Neuron (in vitro differentiated cells): ENCODE measurements around the gene CTTNBP2NL.
"Not testable (repeated sequence)": the region's sequence is repeated elsewhere in the genome, so short reads cannot be mapped to it uniquely, and the experiment has no call there.

Experiments
- H2AFZ ChIP-seq: one replicate; pipeline ENCODE4 v1.6.1; 2013; ENCODE audit warnings: low read depth, mild to moderate bottlenecking, inconsistent platforms, low read length, moderate library complexity
- H3K27me3 ChIP-seq: one replicate; pipeline ENCODE4 v1.6.1; 2013; ENCODE audit warnings: low read length; ENCODE audit not compliant: insufficient read depth
- H3K36me3 ChIP-seq: one replicate; pipeline ENCODE4 v1.6.1; 2013; ENCODE audit warnings: low read length; ENCODE audit not compliant: insufficient read depth
- H3K4me1 ChIP-seq: one replicate; pipeline ENCODE4 v1.6.1; 2013; ENCODE audit warnings: low read length; ENCODE audit not compliant: insufficient read depth
- H3K4me3 ChIP-seq: 2 replicates; pipeline ENCODE4 v1.5.1; 2013; ENCODE audit warnings: mild to moderate bottlenecking, low read length, moderate library complexity
- H3K9me3 ChIP-seq: one replicate; pipeline ENCODE4 v1.6.1; 2013; ENCODE audit warnings: low read length

Gene CTTNBP2NL

DNA sequence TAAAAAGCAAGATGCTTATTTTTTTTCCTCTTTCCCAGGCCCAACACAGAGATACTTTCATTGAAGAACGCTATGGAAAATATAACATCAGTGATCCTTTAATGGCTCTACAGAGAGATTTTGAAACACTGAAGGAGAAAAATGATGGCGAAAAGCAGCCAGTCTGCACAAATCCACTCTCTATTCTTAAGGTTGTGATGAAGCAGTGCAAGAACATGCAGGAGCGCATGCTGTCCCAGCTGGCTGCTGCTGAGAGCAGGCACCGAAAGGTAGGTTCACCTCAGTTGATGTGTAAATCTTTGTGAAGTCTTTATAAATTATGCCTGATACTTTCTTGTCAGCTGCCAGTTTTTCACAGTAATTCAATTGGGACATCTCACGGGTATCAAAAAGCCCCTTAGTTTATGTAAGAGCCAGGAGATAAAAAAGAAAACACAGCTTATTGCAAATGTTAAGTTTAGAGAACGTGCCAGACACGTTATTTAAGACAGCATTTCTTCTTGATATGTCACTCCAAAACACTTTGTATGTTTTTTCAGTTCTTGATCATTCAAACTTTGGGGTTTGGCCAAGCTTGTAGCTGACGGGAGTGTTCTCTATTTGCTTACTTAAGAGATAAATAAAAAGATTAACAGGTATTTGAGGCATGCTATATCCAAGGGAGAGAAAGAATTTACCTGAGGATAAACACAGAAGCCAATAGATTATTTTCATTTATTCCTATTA, 53.1 kb downstream of the CTTNBP2NL start:
- H2AFZ ChIP-seq = no peak overlapping the region
- no peaks in the 10 kb centered on the region for H3K4me1 ChIP-seq
- H3K9me3 ChIP-seq = no peaks in the 10 kb centered on the region
- H3K36me3 ChIP-seq = peaks cover 46% of the 10 kb centered on the region
- no peak overlapping the region for H3K4me3 ChIP-seq
- no peaks in the 10 kb centered on the region for H3K27me3 ChIP-seq

GRCh38 chr1:112449630-112449983, 53.6 kb downstream of the CTTNBP2NL start:
- H3K36me3 ChIP-seq = peaks cover 51% of the 10 kb centered on the region

GRCh38 chr1:112450773-112451172, 54.8 kb downstream of the CTTNBP2NL start:
- no peaks in the 10 kb centered on the region for H3K9me3 ChIP-seq
- no peak overlapping the region for H3K4me3 ChIP-seq

More at GRCh38 chr1:112449630-112449983, 53.6 kb downstream of the CTTNBP2NL start:
- Histone ChIP-seq H3K4me1 (no peaks in the 10 kb centered on the region), H3K9me3 (no peaks in the 10 kb centered on the region), H3K4me3 (no peak overlapping the region), H2AFZ (no peak overlapping the region), H3K27me3 (no peaks in the 10 kb centered on the region)

DNA sequence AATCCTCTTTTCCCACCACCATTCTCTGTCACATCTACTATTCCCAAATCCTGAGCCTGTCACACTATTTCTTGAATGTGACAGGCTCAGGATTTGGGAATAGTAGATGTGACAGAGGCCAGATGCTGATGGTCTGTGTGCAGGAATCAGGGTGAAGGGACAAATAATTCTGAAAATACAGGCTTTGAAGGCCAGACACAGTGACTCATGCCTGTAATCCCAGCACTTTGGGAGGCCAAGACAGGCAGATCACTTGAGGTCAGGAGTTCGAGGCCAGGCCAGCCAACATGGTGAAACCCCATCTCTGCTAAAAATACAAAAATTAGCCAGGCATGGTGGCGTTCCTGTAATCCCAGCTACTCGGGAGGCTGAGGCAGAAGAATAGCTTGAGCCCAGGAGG, 55.3 kb downstream of the CTTNBP2NL start:
- H3K9me3 ChIP-seq, H2AFZ ChIP-seq, H3K4me1 ChIP-seq, H3K27me3 ChIP-seq, H3K4me3 ChIP-seq: not testable (repeated sequence)
- peaks cover 61% of the 10 kb centered on the region for H3K36me3 ChIP-seq

More at GRCh38 chr1:112450773-112451172, 54.8 kb downstream of the CTTNBP2NL start:
- H3K4me1 ChIP-seq = no peaks in the 10 kb centered on the region
- H3K36me3 ChIP-seq = peaks cover 56% of the 10 kb centered on the region
- H2AFZ ChIP-seq = no peak overlapping the region
- no peaks in the 10 kb centered on the region for H3K27me3 ChIP-seq

DNA sequence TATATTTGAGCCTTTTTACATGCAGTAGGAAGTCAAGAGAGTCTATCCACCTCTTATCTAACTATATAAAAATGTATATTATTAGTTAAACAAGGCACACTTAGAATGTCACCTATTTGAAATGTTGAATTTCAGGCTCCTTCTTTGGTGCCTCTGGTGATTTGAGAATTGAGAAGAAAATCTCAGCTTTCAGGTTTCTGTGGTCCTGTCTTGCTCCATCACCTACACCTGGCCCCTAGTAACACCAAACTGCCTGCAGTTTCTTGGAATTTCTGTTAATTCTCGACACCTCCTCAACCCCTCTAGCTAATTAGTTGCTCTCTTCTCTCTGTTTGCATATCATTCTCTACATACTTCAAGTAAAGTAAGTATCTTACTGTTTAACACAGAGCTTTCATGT, 57.9 kb downstream of the CTTNBP2NL start:
- peaks cover 82% of the 10 kb centered on the region for H3K36me3 ChIP-seq
- no peaks in the 10 kb centered on the region for H3K9me3 ChIP-seq
- no peaks in the 10 kb centered on the region for H3K27me3 ChIP-seq
- H3K4me3 ChIP-seq = no peak overlapping the region
- H2AFZ ChIP-seq = no peak overlapping the region
- H3K4me1 ChIP-seq = no peaks in the 10 kb centered on the region

DNA sequence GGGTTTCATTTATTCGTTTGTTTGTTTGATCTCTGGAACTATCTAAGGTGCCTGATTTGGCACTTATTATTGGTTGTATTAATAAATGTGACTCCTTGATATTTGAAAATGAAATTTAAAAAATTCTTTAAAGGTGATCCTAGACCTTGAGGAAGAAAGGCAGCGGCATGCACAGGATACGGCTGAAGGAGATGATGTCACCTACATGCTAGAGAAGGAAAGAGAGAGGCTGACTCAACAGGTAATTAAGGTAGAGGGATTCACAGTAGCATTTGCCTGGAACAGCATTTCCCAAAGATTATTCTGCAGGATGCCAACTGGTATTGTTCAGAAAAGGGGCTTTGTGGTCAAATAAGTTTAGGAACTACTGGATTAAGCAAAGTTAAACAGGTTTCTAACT, 58.3 kb downstream of the CTTNBP2NL start:
- peaks cover 82% of the 10 kb centered on the region for H3K36me3 ChIP-seq

DNA sequence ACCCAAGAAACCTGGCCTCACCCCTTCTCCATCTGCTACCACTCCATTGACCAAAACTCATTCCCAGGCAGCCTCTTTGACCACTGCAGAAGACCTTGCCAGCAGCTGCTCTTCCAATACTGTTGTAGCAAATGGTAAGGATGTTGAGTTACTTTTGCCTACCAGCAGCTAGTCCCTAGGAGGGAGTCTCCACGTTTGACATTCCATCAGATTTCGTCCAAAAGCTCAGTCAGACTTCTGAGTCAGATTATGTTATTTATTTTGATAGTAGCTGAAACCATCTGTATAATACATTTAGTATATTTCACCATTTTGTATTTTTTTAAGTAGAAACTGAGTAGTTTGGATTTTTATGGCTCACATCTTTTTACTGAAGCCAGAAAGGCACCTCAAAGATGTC, 61.2 kb downstream of the CTTNBP2NL start:
- Histone ChIP-seq H3K4me1 (no peaks in the 10 kb centered on the region), H3K27me3 (no peaks in the 10 kb centered on the region), H3K4me3 (no peak overlapping the region), H3K9me3 (no peaks in the 10 kb centered on the region), H3K36me3 (peaks cover 65% of the 10 kb centered on the region), H2AFZ (no peak overlapping the region)

More for the DNA sequence above, 58.3 kb downstream of the CTTNBP2NL start:
- H3K9me3 ChIP-seq = no peaks in the 10 kb centered on the region
- H3K4me1 ChIP-seq = no peaks in the 10 kb centered on the region
- H2AFZ ChIP-seq = no peak overlapping the region
- no peaks in the 10 kb centered on the region for H3K27me3 ChIP-seq
- H3K4me3 ChIP-seq = no peak overlapping the region

GRCh38 chr1:112457955-112458354, 61.9 kb downstream of the CTTNBP2NL start:
- no peaks in the 10 kb centered on the region for H3K9me3 ChIP-seq
- H3K4me1 ChIP-seq = no peaks in the 10 kb centered on the region
- H3K36me3 ChIP-seq = peaks cover 60% of the 10 kb centered on the region
- H2AFZ ChIP-seq = no peak overlapping the region
- no peaks in the 10 kb centered on the region for H3K27me3 ChIP-seq
- no peak overlapping the region for H3K4me3 ChIP-seq

DNA sequence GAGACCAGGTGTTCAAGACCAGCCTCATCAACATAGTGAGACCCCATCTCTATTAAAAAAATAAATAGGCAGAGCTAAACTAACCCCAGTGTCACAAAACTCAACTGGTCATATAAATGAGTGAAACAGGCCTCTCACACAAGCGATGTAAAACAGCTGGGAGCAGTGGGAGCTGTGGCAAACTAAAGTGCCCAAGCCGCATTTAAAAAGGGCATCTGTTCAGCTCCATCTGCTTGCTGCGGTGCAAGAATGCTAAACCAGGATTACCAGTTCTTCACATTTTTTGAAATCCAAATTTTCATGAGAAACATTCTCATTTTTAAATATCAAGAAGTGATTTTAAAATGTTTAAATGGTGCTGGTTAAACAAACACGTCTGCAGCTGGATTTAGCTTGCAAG, 62.7 kb downstream of the CTTNBP2NL start:
- Histone ChIP-seq H2AFZ (no peak overlapping the region), H3K27me3 (no peaks in the 10 kb centered on the region), H3K4me3 (no peak overlapping the region), H3K9me3 (no peaks in the 10 kb centered on the region), H3K36me3 (peaks cover 52% of the 10 kb centered on the region), H3K4me1 (no peaks in the 10 kb centered on the region)

GRCh38 chr1:112460615-112461014, 64.6 kb downstream of the CTTNBP2NL start:
- Histone ChIP-seq H3K4me1 (no peaks in the 10 kb centered on the region), H3K9me3 (no peaks in the 10 kb centered on the region), H3K36me3 (peaks cover 37% of the 10 kb centered on the region), H3K4me3 (no peak overlapping the region), H3K27me3 (no peaks in the 10 kb centered on the region), H2AFZ (no peak overlapping the region)

DNA sequence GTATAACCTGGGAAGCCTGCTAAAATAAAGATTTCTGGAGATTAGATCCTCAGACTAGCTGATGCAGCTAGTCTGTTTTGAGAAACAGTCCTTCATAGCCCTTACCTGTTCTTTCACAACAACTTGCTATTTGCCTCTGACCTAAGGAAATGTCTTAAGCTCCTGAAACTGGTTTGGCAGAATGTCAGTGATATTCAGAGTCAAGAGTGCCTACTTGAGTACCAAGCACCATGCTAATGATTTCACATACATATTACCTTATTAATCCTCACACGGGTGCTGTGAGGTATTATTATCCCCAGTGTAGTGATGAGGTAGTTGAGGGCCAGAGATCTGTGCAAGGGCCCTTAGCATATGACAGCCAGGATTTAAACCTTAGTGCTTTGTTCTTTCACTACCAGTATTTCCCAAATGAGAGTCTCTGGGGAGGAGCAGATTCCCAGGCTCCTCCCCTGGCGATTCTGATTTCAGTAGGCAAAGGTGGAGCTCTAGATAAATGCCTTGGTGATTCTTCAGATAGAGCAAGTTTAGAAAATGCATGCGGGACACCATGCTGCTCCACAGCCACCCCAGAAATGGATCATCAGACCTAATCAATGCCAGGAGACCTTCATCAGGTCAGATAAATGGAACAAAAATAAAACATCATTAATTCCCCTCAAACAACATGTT, 65.3 kb downstream of the CTTNBP2NL start:
- H3K4me3 ChIP-seq = no peak overlapping the region
- H3K9me3 ChIP-seq = no peaks in the 10 kb centered on the region
- H2AFZ ChIP-seq = no peak overlapping the region
- H3K4me1 ChIP-seq = peaks cover under 1% of the 10 kb centered on the region
- H3K36me3 ChIP-seq = peaks cover 30% of the 10 kb centered on the region
- H3K27me3 ChIP-seq = no peaks in the 10 kb centered on the region

DNA sequence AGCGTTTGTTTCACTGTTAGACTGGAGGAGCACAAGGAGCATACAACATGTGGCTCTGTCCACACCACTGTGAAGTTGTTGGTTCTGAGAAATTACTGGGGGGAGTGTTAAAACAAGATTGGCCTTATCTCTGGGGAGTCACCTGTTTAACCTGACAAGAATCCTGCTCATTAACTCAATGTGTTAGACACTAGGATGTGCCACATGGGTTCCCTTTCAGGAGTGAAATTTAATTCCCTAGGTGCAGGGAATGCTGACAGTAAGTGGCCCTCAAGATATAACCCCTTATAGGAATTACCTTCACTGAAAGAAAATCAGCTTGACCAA, 66.9 kb downstream of the CTTNBP2NL start:
- H3K36me3 ChIP-seq = peaks cover 14% of the 10 kb centered on the region
- no peaks in the 10 kb centered on the region for H3K9me3 ChIP-seq
- peaks cover 2% of the 10 kb centered on the region for H3K4me1 ChIP-seq
- H2AFZ ChIP-seq = no peak overlapping the region
- H3K4me3 ChIP-seq = no peak overlapping the region
- H3K27me3 ChIP-seq = no peaks in the 10 kb centered on the region

DNA sequence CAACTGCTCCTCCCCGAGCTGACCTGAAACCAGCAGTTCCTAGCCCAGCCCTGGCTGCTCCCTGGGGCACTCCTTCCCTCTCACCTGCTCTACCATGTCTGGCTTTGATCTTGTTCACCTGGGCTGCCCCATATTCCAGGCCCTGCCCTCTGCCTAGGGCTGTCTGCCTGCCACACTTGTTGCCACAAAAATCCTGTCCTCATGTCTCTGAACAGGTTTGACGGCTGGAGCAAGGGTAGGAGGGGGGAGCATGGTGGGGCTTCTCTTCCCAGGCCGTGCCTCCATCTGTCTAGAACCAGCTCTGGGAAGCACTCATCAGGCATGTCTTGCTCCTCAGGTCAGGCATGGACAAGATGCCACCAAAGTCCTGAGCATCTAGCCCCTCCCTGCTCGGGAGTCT, 68.5 kb downstream of the CTTNBP2NL start:
- Histone ChIP-seq H3K4me3 (no peak overlapping the region), H3K9me3 (no peaks in the 10 kb centered on the region), H2AFZ (no peak overlapping the region), H3K36me3 (no peaks in the 10 kb centered on the region), H3K4me1 (peaks cover 2% of the 10 kb centered on the region), H3K27me3 (no peaks in the 10 kb centered on the region)

DNA sequence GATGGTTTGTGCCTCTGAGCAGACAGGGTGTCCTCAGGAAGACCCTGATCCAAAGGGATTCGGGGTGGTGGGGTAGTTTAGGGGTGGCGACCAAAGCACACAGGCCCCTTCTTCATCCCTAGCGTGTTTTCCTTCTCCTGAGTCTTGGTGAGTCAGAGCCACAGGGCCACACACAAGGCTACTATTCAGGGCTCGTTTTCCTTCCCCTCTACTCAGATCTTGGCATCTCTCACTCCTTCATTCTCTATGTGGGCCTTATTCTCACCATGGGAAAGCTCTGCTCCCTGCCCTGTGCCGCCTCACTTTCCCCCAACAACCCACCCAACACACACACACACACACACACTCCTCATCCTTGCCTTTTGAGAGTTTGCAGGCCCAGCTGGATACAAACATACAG, 69.1 kb downstream of the CTTNBP2NL start:
- Histone ChIP-seq H3K36me3 (no peaks in the 10 kb centered on the region), H3K4me3 (no peak overlapping the region), H3K9me3 (no peaks in the 10 kb centered on the region), H3K4me1 (peaks cover 2% of the 10 kb centered on the region), H3K27me3 (no peaks in the 10 kb centered on the region), H2AFZ (no peak overlapping the region)
